Stimulated activated effector memory CD8-positive, alpha-beta T cell treated with anti-CD3 and anti-CD28 coated beads, Interleukin-12 subunit alpha, Interleukin-12 subunit beta, amount 100 ng/mL, for 72 hours (primary cell): ENCODE results near the gene TMEM204.
A peak's percentile ranks its signal among the peaks of the same experiment; 100 is the strongest.

Experiments
- ATAC-seq: fragments of 150-1000 bp; cut with Tn5 transposase; 2 replicates; pipeline ENCODE4 v1.10.0; 2021
- DNase-seq, 2 donors: peaks; one replicate each; pipeline ENCODE4 v3.0.0; 2021 to 2022; ENCODE audit warnings: low spot score in 2 of 2
- H3K27ac Mint-ChIP-seq: one replicate; pipeline ENCODE4 v1.8.0; 2022; ENCODE audit warnings: mild to moderate bottlenecking, mixed read lengths
- H3K36me3 Mint-ChIP-seq: one replicate; pipeline ENCODE4 v1.8.0; 2022; ENCODE audit warnings: mild to moderate bottlenecking, mixed read lengths
- H3K4me1 Mint-ChIP-seq: one replicate; pipeline ENCODE4 v1.8.0; 2022; ENCODE audit warnings: mixed read lengths
- H3K4me3 Mint-ChIP-seq: one replicate; pipeline ENCODE4 v1.8.0; 2022; ENCODE audit warnings: mild to moderate bottlenecking, mixed read lengths
- H3K9me3 Mint-ChIP-seq: one replicate; pipeline ENCODE4 v1.8.0; 2022; ENCODE audit warnings: mixed read lengths

TMEM204 gene

DNA sequence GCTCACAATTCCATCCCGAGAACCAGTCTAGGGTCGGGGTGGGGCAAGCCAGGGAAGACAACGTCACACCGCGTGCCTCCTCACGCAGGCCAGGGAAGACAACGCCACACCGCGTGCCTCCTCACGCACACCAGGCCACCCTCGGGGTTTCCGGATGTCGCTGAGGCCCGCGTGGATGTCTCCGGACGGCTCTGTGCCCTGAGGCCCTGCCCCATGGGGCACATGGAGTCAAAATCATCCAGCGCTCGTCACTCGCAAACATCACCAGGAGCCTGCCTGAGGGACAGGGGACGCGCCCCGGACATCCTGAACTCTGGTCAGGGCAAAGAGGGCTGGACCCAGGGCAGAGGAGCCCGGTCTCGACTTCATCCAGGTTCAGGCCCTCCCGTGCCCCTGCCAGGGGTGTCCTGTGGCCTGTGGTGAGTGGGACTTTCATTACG lies 3.7 kb downstream of the TMEM204 start:
- ATAC-seq, result no peak
- H3K4me1 Mint-ChIP-seq, result peaks cover 55% of the 10 kb centered on the region
- H3K9me3 Mint-ChIP-seq, result no peaks in the 10 kb centered on the region
- H3K4me3 Mint-ChIP-seq, result peak overlapping the region; percentile 96
- peaks cover 43% of the 10 kb centered on the region for H3K36me3 Mint-ChIP-seq
- H3K27ac Mint-ChIP-seq, result peak overlapping the region; percentile 96
- no peak for DNase-seq

- H3K27ac Mint-ChIP-seq, result peak overlapping the region; percentile 96
- ATAC-seq, result no peak
- H3K4me3 Mint-ChIP-seq, result peak overlapping the region; percentile 96
- no peak for DNase-seq
- H3K36me3 Mint-ChIP-seq, result peaks cover 43% of the 10 kb centered on the region
- peaks cover 54% of the 10 kb centered on the region for H3K4me1 Mint-ChIP-seq
- no peaks in the 10 kb centered on the region for H3K9me3 Mint-ChIP-seq
Measured at GRCh38 chr16:1537763-1538289, 4.4 kb downstream of the TMEM204 start.

DNA sequence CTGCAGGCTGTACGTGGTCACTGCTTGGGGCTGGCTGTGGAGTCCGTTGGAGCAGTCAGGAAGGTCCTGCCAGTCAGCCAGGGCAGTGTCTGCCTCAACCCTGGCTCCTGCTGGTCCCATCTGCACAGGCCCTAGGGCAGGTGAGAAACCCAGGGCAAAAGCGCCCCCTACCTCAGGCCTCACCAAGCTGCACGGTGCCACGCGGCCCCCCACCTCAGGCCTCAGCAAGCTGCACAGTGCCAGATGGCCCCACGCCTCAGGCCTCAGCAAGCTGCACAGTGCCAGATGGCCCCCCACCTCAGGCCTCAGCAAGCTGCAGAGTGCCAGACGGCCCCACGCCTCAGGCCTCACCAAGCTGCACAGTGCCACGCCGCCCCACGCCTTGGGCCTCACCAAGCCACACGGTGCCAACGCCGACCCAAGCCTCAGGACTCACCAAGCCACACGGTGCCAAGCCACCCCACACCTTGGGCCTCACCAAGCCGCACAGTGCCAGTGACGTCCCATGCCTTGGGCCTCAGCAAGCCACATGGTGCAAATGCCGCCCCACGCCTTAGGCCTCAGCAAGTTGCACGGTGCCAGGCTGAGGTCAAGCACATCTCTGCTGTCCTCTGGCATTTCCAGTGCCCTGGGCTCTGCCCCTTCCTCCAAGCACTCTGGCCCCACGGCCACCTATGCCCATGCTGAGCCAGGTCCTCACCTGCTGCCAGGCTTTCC lies 5.5 kb downstream of the TMEM204 start:
- no peak overlapping the region for H3K4me3 Mint-ChIP-seq
- peaks cover 49% of the 10 kb centered on the region for H3K36me3 Mint-ChIP-seq
- peaks cover 55% of the 10 kb centered on the region for H3K4me1 Mint-ChIP-seq
- no peak for DNase-seq
- no peaks in the 10 kb centered on the region for H3K9me3 Mint-ChIP-seq
- H3K27ac Mint-ChIP-seq, result peak overlapping the region; percentile 96
- ATAC-seq, result no peak

- no peak for DNase-seq
- H3K4me1 Mint-ChIP-seq, result peaks cover 52% of the 10 kb centered on the region
- peaks cover 46% of the 10 kb centered on the region for H3K36me3 Mint-ChIP-seq
- H3K9me3 Mint-ChIP-seq, result no peaks in the 10 kb centered on the region
- H3K4me3 Mint-ChIP-seq, result no peak overlapping the region
- no peak for ATAC-seq
- peak overlapping the region; percentile 77 for H3K27ac Mint-ChIP-seq
Measured at GRCh38 chr16:1539720-1540555, 6.5 kb downstream of the TMEM204 start.

- Mint-ChIP-seq H3K4me3 (no peak overlapping the region), H3K4me1 (peaks cover 51% of the 10 kb centered on the region), H3K9me3 (no peaks in the 10 kb centered on the region), H3K27ac (peak overlapping the region; percentile 50), H3K36me3 (peaks cover 40% of the 10 kb centered on the region)
- DNase-seq (no peak), ATAC-seq (no peak)
Measured at GRCh38 chr16:1540556-1540855, 7.0 kb downstream of the TMEM204 start.

DNA sequence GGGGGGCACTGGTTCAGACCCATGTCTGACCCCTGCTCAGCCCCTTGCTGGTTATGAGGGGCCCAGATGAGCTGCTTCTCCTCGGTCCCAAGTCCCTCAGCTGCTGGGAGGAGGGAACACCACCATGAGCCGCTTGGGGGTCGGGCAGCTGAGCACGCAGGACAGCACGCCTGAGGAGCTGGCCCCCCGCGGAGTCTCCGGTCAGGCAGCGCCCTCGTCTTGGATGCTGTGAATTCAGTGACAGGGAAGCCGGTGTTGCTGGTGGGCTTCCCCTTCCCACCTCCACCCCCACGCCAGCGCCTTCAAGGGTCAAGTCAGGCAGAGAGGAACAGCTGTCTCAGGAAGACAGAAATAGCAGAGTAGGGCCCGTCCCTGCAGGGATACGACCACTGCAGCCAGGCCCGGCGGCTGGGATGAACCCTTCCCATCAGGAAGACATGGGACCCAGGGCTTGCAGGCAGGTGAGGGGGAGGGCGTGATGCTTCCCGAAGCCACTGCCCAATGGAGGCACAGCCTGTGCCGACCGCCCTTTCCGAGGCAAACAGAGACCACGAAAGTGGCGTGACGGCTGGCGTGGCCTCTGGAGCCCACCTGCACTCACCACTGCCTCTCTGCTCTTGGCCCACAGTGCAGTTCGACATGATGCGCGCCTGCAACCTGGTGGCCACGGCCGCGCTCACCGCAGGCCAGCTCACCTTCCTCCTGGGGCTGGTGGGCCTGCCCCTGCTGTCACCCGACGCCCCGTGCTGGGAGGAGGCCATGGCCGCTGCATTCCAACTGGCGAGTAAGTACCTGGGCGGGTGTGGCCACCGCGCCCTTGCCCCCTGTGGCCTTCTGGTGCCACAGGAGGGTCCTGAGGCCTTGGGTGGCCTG lies 8.1 kb downstream of the TMEM204 start:
- ATAC-seq (no peak), DNase-seq (no peak)
- Mint-ChIP-seq H3K9me3 (no peaks in the 10 kb centered on the region), H3K27ac (peak overlapping the region; percentile 92), H3K4me1 (peaks cover 51% of the 10 kb centered on the region), H3K4me3 (no peak overlapping the region), H3K36me3 (peaks cover 33% of the 10 kb centered on the region)

DNA sequence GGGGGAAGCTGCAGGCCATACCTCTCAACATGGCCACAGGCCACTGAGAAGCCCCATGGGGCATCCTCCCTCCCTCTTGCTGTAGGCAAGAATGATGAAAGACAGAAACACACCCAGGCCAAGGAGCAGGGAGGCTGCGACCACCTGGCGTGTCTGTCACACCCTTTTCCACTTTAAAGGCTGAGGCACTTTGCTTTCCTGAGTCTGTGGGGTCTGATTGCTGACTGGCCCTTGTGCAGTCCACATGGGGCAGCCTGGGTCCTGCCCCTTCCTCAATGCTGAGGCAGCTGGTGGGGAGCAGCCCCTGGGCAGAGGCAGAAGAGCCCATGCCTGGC lies 8.7 kb downstream of the TMEM204 start:
- Mint-ChIP-seq H3K4me1 (peaks cover 46% of the 10 kb centered on the region), H3K4me3 (no peak overlapping the region), H3K36me3 (peaks cover 27% of the 10 kb centered on the region), H3K27ac (peak overlapping the region; percentile 92), H3K9me3 (no peaks in the 10 kb centered on the region)
- ATAC-seq (no peak), DNase-seq (no peak)

DNA sequence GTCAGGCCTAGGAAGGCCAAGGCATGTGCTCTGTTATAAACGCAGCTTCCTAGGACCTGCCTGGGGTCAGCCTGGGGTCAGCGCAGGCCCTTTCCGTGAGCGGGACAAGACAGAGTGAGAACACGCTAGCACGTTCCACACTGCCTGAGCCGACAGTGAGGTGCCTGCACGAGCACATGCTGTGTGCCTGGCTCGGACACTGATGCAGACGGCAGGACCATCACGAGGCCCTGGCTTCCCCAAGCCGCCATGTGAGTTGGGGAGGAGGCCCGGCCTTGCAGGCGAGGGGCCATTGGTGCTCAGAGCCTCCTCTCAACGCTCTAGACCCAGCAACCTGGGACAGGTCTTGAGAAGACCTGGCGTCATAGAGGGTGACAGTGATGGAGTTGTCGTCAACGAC lies 9.1 kb downstream of the TMEM204 start:
- Mint-ChIP-seq H3K4me1 (peaks cover 42% of the 10 kb centered on the region), H3K4me3 (peak overlapping the region; percentile 66), H3K36me3 (peaks cover 24% of the 10 kb centered on the region)

GRCh38 chr16:1543085-1543896 lies 9.8 kb downstream of the TMEM204 start:
- peak overlapping the region; percentile 66 for H3K4me3 Mint-ChIP-seq
- no peaks in the 10 kb centered on the region for H3K9me3 Mint-ChIP-seq
- peak; percentile 86 for ATAC-seq
- H3K36me3 Mint-ChIP-seq, result peaks cover 22% of the 10 kb centered on the region
- peaks cover 41% of the 10 kb centered on the region for H3K4me1 Mint-ChIP-seq
- H3K27ac Mint-ChIP-seq, result peak overlapping the region; percentile 92
- DNase-seq, result peak in 1 of 2 donors; percentile 63

More for the DNA sequence above, 9.1 kb downstream of the TMEM204 start:
- no peak for DNase-seq
- no peak for ATAC-seq
- H3K9me3 Mint-ChIP-seq, result no peaks in the 10 kb centered on the region
- peak overlapping the region; percentile 92 for H3K27ac Mint-ChIP-seq

GRCh38 chr16:1545044-1546040 lies 11.9 kb downstream of the TMEM204 start:
- DNase-seq (no peak), ATAC-seq (no peak)
- peaks cover 30% of the 10 kb centered on the region for H3K4me1 Mint-ChIP-seq
- H3K36me3 Mint-ChIP-seq, result peaks cover 26% of the 10 kb centered on the region
- H3K9me3 Mint-ChIP-seq, result no peaks in the 10 kb centered on the region
- peak overlapping the region; percentile 92 for H3K27ac Mint-ChIP-seq
- no peak overlapping the region for H3K4me3 Mint-ChIP-seq

DNA sequence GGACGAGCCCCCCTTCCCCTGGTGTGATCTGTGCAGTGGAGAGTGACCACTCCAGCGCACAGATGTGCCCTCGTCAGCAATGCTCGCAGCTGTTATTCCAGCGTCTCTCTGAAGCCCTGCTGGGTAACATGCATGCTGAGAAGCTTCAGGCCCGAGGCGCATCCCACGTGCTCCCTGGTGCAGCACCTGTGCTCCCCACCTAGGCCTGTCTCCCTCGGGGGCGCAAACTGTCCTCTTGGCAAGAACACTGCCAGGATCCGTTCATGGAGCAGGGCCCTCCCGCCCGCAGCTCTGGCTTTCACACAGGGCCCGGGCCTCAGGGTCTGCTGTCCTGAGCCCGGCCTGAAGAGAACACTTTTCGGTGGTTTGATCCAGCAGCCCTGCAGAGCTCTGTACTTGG lies 13.0 kb downstream of the TMEM204 start:
- Mint-ChIP-seq H3K9me3 (no peaks in the 10 kb centered on the region), H3K4me3 (no peak overlapping the region), H3K36me3 (peaks cover 24% of the 10 kb centered on the region), H3K27ac (peak overlapping the region; percentile 17), H3K4me1 (peaks cover 30% of the 10 kb centered on the region)
- DNase-seq, result no peak
- no peak for ATAC-seq

DNA sequence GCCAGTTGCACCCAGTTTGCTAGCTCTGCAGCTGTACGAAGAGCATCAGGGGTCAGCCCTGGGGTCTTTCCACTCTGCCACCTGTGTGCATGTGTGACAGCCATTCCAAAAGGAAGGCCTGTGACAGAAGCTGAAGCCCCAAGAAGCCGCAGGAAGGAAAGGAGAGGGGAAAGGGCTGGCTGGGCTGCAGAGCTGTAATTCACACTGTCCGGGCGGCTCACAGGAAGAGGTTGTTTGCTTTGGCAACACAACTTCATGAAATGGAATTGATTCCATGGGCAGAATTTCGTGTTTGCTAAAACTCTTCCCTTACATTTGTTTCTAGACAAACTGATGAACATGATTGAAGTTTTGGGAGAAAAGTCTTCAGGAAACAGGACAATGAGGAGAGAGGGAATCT lies 14.8 kb downstream of the TMEM204 start:
- H3K27ac Mint-ChIP-seq, result peak overlapping the region; percentile 80

DNA sequence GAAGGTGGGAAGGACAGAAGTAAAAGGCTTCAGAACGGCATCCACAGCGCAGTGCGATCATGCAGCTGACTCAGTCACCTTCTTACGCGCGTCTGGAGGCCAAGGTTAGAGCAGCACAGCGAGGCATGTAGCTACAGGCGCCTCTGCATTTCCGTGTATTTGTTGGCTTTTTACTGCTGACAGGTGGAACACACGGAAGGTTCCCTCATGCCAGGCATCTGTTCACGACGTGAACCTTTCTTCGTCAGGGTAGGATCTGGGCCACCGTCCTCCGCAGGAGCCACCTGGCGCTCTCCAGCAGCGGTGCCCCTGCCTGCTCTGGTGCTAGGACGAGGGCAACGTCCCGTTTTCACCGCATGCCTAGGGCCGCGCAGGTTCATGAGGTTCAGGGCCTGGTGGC lies 15.3 kb downstream of the TMEM204 start:
- no peak for DNase-seq
- H3K36me3 Mint-ChIP-seq, result peaks cover 26% of the 10 kb centered on the region
- ATAC-seq, result no peak

More for the DNA sequence above, 14.8 kb downstream of the TMEM204 start:
- no peak for ATAC-seq
- Mint-ChIP-seq H3K9me3 (no peaks in the 10 kb centered on the region), H3K36me3 (peaks cover 29% of the 10 kb centered on the region), H3K4me3 (no peak overlapping the region), H3K4me1 (peaks cover 30% of the 10 kb centered on the region)
- DNase-seq, result no peak

More for the DNA sequence above, 15.3 kb downstream of the TMEM204 start:
- peak overlapping the region; percentile 7 for H3K27ac Mint-ChIP-seq
- H3K4me3 Mint-ChIP-seq, result no peak overlapping the region
- H3K4me1 Mint-ChIP-seq, result peaks cover 25% of the 10 kb centered on the region
- H3K9me3 Mint-ChIP-seq, result no peaks in the 10 kb centered on the region
